Body of pancreas (tissue), 4 donors: Measurements from ENCODE around the gene ALPL.

Experiments used
- POLR2A ChIP-seq, 3 donors: fragments of 450-650 bp; IDR thresholded peaks; one replicate each; pipeline ENCODE4 v1.6.1; 2016; ENCODE audit warnings: antibody characterized with exemption in 3 of 3, mild to moderate bottlenecking in 2 of 3
- TF ChIP-seq, protein P1 (sequence below), 7 experiments: fragments of 450-650 bp in 4 of 7; fragments of 200-600 bp in 3 of 7; sonication (generic) in 3 of 7; IDR thresholded peaks; one replicate each; pipeline ENCODE4 v1.5.1; 2016 to 2019; ENCODE audit warnings: antibody characterized with exemption in 7 of 7

DNA sequence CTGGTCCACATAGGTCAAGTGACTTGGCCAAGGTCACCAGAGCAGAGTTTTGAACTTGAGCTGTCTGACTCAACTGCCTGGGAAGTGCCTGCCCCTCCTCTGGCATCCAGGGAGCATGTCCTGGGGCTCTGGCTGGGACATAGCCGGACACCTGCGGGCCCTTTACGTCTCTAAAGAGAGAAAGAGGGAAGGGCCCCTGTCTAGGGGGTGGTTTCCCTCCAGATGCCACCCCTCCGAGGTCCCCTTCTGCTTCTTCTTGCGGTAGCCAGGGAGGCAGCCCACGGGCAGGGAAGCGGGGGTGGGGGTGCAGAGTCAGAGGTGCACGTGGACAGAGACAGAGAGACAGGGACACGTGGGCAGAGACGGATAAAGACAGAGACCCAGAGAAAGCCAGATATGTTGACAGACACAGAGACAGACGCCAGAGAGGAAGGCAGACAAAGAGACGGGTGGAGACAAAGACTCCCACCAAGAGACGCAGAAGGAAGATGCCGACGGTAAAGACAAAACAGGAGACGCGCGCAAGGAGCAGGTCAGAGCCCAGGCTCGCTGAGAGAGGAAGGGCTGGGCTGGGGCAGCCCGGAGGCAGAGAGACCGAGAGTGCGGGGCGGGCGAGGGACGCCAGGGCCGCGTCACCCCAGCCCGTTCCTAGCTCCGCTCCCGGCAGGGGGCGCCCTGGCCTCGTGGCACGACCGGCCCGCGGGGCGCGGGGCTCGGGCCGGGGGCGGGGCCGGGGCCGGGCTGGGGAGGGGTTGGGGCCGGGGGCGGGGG lies 458 bp upstream of the ALPL start:
- TF ChIP-seq, protein P1, sequence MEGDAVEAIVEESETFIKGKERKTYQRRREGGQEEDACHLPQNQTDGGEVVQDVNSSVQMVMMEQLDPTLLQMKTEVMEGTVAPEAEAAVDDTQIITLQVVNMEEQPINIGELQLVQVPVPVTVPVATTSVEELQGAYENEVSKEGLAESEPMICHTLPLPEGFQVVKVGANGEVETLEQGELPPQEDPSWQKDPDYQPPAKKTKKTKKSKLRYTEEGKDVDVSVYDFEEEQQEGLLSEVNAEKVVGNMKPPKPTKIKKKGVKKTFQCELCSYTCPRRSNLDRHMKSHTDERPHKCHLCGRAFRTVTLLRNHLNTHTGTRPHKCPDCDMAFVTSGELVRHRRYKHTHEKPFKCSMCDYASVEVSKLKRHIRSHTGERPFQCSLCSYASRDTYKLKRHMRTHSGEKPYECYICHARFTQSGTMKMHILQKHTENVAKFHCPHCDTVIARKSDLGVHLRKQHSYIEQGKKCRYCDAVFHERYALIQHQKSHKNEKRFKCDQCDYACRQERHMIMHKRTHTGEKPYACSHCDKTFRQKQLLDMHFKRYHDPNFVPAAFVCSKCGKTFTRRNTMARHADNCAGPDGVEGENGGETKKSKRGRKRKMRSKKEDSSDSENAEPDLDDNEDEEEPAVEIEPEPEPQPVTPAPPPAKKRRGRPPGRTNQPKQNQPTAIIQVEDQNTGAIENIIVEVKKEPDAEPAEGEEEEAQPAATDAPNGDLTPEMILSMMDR (IDR thresholded peaks at IDR 0.05): peak; percentile 44 to 71 (median 55)
- TF ChIP-seq POLR2A (IDR thresholded peaks at IDR 0.05): no peak
